ENCODE data around the gene MED13L.

MED13L gene

GRCh38 chr12:116066381-116067230 is 210.9 kb downstream of the MED13L start:
- ATAC-seq (peak; percentile 50), DNase-seq (peak; percentile 29 to 41)
- no peaks in the 10 kb centered on the region for H3K9me3 Mint-ChIP-seq
- H3K4me1 Mint-ChIP-seq: peaks cover 25% of the 10 kb centered on the region
- no peak overlapping the region for H3K4me3 Mint-ChIP-seq
- H3K27ac Mint-ChIP-seq: no peak overlapping the region
- H3K27me3 Mint-ChIP-seq: no peaks in the 10 kb centered on the region

- no peak overlapping the region for H3K4me3 Mint-ChIP-seq
- H3K9me3 Mint-ChIP-seq: no peaks in the 10 kb centered on the region
- ATAC-seq: no peak
- no peak for DNase-seq
- H3K4me1 Mint-ChIP-seq: peaks cover 28% of the 10 kb centered on the region
- H3K27me3 Mint-ChIP-seq: no peaks in the 10 kb centered on the region
- peak overlapping the region in 1 of 2 donors; percentile 42 for H3K27ac Mint-ChIP-seq
Measured at GRCh38 chr12:116065606-116066005, 211.9 kb downstream of the MED13L start.

DNA sequence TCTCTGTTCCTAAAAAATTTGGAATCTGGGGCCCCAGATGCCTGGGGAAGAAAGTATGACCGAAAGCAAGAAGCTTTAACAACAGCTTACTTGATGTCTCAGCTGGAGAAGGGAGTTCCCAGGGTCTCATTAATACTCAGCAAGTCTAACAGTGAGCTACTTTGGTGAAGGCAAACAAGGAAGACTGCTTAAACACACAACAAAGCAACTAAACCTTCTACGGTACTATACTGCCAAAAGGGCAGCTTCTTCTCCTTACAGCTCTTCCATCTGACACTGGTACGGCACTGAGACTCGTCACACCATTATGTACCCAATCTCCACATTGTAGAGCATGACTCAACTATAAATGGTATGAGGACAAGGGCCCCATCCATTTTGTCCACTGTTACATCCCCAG is 213.0 kb downstream of the MED13L start:
- no peaks in the 10 kb centered on the region for H3K27me3 Mint-ChIP-seq
- no peaks in the 10 kb centered on the region for H3K9me3 Mint-ChIP-seq
- ATAC-seq: no peak
- no peak overlapping the region for H3K4me3 Mint-ChIP-seq
- no peak overlapping the region for H3K27ac Mint-ChIP-seq
- H3K4me1 Mint-ChIP-seq: peaks cover 35% of the 10 kb centered on the region
- DNase-seq: no peak

GRCh38 chr12:116062698-116063097 is 214.8 kb downstream of the MED13L start:
- ATAC-seq: no peak
- Mint-ChIP-seq H3K4me1 (peaks cover 46% of the 10 kb centered on the region), H3K9me3 (no peaks in the 10 kb centered on the region), H3K27me3 (no peaks in the 10 kb centered on the region), H3K27ac (no peak overlapping the region), H3K4me3 (no peak overlapping the region)
- DNase-seq: no peak

DNA sequence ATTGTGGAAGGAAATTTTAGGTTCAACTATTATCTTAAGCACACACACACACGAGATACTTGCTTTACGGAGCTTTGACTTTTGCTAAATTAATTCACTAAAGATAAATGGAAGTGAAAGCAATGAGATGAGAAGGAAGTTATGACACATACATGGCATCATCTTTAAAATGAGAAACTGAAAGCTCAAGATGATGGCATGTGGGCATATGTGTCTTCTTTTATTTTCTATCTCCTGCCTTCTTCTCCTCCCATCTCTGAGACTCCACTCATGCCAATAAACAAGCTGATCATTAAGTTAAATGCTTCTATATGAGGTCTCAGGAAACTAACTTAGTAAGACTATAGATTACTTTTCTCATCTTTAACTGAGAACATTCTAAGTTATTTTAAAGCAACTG is 216.7 kb downstream of the MED13L start:
- Mint-ChIP-seq H3K27me3 (no peaks in the 10 kb centered on the region), H3K9me3 (no peaks in the 10 kb centered on the region), H3K4me1 (peaks cover 48% of the 10 kb centered on the region), H3K4me3 (peak overlapping the region; percentile 77 to 84), H3K27ac (peak overlapping the region; percentile 91 to 95)
- DNase-seq (no peak), ATAC-seq (peak; percentile 94)

- Mint-ChIP-seq H3K4me3 (peak overlapping the region; percentile 9 to 77), H3K27ac (peak overlapping the region; percentile 91 to 95), H3K4me1 (peaks cover 52% of the 10 kb centered on the region), H3K27me3 (no peaks in the 10 kb centered on the region), H3K9me3 (no peaks in the 10 kb centered on the region)
- DNase-seq (no peak), ATAC-seq (no peak)
Measured at GRCh38 chr12:116059904-116060303, 217.6 kb downstream of the MED13L start.

DNA sequence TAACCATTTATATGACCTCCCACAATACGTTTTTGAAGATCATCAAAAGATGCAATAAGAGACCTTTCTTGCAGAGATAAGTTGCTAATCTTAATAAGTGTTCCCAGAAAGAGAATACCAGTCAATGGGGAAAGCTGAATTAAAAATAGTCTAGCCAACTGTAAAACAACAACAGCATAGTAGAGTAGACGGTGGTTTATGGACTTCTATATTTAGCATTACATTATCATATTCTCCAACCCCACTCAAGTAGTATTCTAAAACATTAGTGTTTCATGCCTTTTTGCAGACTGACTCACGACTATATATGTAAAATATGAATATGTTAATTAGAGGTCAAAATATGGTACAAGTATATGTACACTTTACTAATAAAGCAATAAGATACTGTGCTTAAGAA is 218.9 kb downstream of the MED13L start:
- H3K4me1 Mint-ChIP-seq: peaks cover 61% of the 10 kb centered on the region
- ATAC-seq (no peak), DNase-seq (no peak)

DNA sequence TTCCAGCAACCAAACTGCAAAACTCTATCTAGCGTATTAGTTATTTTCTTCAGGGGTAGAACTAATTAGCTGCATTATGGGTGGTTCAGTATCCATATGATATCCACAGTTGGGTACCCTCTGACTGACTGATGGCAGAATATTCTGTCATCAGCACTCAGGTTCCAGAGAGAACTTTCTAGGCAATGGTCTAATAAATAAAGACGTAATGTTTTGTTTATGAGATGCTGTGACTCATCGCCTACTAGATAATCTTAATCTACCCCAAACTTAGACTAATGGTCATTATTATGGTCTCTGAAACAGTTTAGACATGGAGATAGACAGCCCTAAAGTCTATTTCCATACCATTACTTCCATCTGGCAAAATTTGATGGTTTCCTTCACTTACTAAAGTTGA is 220.1 kb downstream of the MED13L start:
- Mint-ChIP-seq H3K27me3 (no peaks in the 10 kb centered on the region), H3K4me3 (no peak overlapping the region), H3K27ac (no peak overlapping the region), H3K4me1 (peaks cover 60% of the 10 kb centered on the region), H3K9me3 (no peaks in the 10 kb centered on the region)
- ATAC-seq (no peak), DNase-seq (no peak)

More for the DNA sequence above, 218.9 kb downstream of the MED13L start:
- Mint-ChIP-seq H3K4me3 (no peak overlapping the region), H3K27me3 (no peaks in the 10 kb centered on the region), H3K27ac (no peak overlapping the region), H3K9me3 (no peaks in the 10 kb centered on the region)

- H3K4me1 Mint-ChIP-seq: peaks cover 57% of the 10 kb centered on the region
- H3K27ac Mint-ChIP-seq: peak overlapping the region in 1 of 2 donors; percentile 59
- no peak overlapping the region for H3K4me3 Mint-ChIP-seq
- DNase-seq (no peak), ATAC-seq (peak; percentile 89)
- no peaks in the 10 kb centered on the region for H3K27me3 Mint-ChIP-seq
- no peaks in the 10 kb centered on the region for H3K9me3 Mint-ChIP-seq
Measured at GRCh38 chr12:116055895-116056607, 221.4 kb downstream of the MED13L start.

- ATAC-seq (no peak), DNase-seq (no peak)
- H3K9me3 Mint-ChIP-seq: no peaks in the 10 kb centered on the region
- peaks cover 56% of the 10 kb centered on the region for H3K4me1 Mint-ChIP-seq
- peak overlapping the region in 1 of 2 donors; percentile 36 for H3K27ac Mint-ChIP-seq
- no peaks in the 10 kb centered on the region for H3K27me3 Mint-ChIP-seq
- H3K4me3 Mint-ChIP-seq: no peak overlapping the region
Measured at GRCh38 chr12:116054280-116054679, 223.2 kb downstream of the MED13L start.

DNA sequence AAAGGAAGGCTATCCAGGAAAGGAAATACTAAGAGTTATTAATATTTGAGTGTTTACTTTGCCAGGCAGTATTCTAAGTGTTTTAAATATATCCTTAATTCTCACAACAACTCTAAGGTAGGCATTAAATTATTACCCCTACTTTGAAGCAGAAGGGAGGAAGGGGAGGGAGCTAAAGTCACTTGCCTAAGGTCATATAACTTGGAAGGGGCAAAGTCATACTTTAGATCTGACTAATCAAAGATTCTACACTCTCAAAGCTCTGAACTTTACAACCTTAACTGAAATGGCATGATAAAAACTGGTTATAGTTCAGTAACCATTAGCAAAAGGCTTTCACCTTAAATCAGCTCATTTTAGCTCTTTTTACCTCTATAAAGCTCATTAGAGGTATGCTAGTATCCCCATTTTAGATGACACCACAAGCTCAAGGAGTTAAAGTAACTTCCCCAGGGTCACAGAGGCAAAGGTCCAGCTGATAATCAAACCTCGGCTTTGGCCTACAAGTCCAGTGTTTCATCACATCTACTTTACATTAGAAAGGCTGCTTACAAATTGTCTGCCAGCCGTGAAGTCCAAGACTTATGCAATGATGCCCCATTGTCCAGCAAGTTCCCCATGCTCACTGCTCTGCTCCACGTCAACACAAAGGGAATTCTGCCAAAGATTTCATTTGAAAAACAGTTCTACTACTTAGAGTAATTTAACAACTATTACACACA is 223.9 kb downstream of the MED13L start:
- peaks cover 49% of the 10 kb centered on the region for H3K4me1 Mint-ChIP-seq
- H3K4me3 Mint-ChIP-seq: no peak overlapping the region
- no peak overlapping the region for H3K27ac Mint-ChIP-seq
- ATAC-seq: peak; percentile 48
- H3K9me3 Mint-ChIP-seq: no peaks in the 10 kb centered on the region
- H3K27me3 Mint-ChIP-seq: no peaks in the 10 kb centered on the region
- no peak for DNase-seq

GRCh38 chr12:116050275-116050674 is 227.2 kb downstream of the MED13L start:
- Mint-ChIP-seq H3K9me3 (no peaks in the 10 kb centered on the region), H3K27ac (no peak overlapping the region), H3K4me3 (no peak overlapping the region), H3K27me3 (no peaks in the 10 kb centered on the region), H3K4me1 (peaks cover 37% of the 10 kb centered on the region)
- DNase-seq (no peak), ATAC-seq (no peak)

DNA sequence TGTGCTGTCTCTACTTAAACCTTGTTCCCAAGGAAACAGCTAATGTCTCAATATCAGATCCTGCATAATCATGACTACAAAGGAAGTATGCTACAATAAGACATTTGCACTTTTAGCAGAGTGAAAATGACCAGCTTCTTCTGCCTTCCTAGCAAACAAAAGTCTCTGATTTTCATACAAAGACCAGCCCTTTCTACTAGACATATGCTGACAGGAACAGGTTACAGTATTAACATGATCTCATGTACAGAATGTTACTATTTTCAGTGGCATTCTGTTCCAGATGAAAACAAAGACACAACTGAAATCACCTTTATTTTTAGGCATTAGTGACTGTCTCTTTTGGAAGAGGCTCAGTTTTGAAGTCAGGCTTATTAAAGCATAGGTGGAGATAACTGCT is 228.6 kb downstream of the MED13L start:
- Mint-ChIP-seq H3K27ac (no peak overlapping the region), H3K27me3 (no peaks in the 10 kb centered on the region), H3K4me3 (no peak overlapping the region), H3K4me1 (peaks cover 43% of the 10 kb centered on the region), H3K9me3 (no peaks in the 10 kb centered on the region)
- no peak for DNase-seq
- no peak for ATAC-seq

DNA sequence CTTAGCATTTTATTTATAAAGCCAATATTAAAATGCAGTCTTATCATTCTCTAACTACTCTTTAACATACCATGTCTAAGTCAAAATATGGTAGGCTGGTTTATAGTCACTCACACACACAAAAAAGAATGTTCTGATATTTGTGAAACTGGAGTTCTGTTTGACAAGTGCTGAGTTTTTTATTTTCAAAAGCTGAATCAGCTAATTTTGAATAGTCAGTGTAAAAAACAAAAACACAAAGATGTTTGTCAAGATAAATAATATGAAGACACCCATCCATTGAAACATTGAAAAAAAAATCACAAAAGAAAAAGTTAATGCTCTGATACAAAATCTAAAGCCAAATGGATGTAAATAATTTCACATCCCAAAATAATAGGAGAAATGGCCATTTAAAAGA is 231.5 kb downstream of the MED13L start:
- Mint-ChIP-seq H3K4me1 (peaks cover 28% of the 10 kb centered on the region), H3K9me3 (no peaks in the 10 kb centered on the region)
- no peak for DNase-seq

DNA sequence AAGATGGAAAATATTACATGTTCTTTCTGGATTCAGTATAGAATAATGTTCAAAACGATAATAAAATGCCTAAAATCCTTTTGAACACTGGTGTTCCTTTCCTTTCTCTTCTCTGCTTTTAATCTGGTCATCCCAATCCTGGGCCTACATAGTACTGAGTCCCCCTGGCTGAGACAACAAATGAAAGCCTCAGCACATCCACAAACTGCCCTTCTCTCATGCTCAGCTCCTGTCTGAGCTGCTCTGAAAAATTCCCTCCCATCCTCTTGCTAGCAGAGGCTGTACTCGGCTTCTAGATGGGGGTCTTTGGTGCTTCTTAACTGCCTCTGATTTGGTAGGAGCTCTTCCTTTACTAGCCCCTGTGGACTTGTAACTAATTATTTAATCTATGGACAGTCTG is 232.3 kb downstream of the MED13L start:
- H3K27me3 Mint-ChIP-seq: no peaks in the 10 kb centered on the region
- H3K9me3 Mint-ChIP-seq: no peaks in the 10 kb centered on the region
- no peak overlapping the region for H3K4me3 Mint-ChIP-seq
- ATAC-seq (no peak), DNase-seq (no peak)
- H3K27ac Mint-ChIP-seq: no peak overlapping the region
- H3K4me1 Mint-ChIP-seq: peaks cover 28% of the 10 kb centered on the region

More for the DNA sequence above, 231.5 kb downstream of the MED13L start:
- no peaks in the 10 kb centered on the region for H3K27me3 Mint-ChIP-seq
- ATAC-seq: no peak
- no peak overlapping the region for H3K4me3 Mint-ChIP-seq
- no peak overlapping the region for H3K27ac Mint-ChIP-seq

Measured in stimulated activated naive CD8-positive, alpha-beta T cell treated with anti-CD3 and anti-CD28 coated beads, Interleukin-15, amount 100 ng/mL, for 72 hours (primary cell).